ELF-1 (cell line): ENCODE measurements around the gene ESRRA.

Experiments
- DNase-seq: peaks from one replicate; pipeline ENCODE4 v3.0.0-alpha.2; 2016; ENCODE audit warnings: low read depth, low spot score

ESRRA gene

GRCh38 chr11:64349404-64349803 lies 44.1 kb downstream of the ESRRA start:
- DNase-seq, result no peak

GRCh38 chr11:64351136-64351631 lies 45.9 kb downstream of the ESRRA start:
- no peak for DNase-seq

GRCh38 chr11:64352099-64352994 lies 47.0 kb downstream of the ESRRA start:
- no peak for DNase-seq

- DNase-seq, result no peak
Measured at GRCh38 chr11:64352995-64353714, 47.8 kb downstream of the ESRRA start.

GRCh38 chr11:64353715-64354506 lies 48.6 kb downstream of the ESRRA start:
- no peak for DNase-seq

GRCh38 chr11:64355078-64355940 lies 50.0 kb downstream of the ESRRA start:
- peak; percentile 86 for DNase-seq

GRCh38 chr11:64356498-64357411 lies 51.4 kb downstream of the ESRRA start:
- DNase-seq, result peak; percentile 92

- no peak for DNase-seq
Measured at GRCh38 chr11:64357446-64357845, 52.1 kb downstream of the ESRRA start.

GRCh38 chr11:64357904-64358535 lies 52.7 kb downstream of the ESRRA start:
- DNase-seq, result no peak

GRCh38 chr11:64358536-64358906 lies 53.2 kb downstream of the ESRRA start:
- no peak for DNase-seq

GRCh38 chr11:64358907-64359711 lies 53.8 kb downstream of the ESRRA start, which contains the start of gene RPS6KA4:
RPS6KA4 (plus strand) TSS chr11:64359162; CDS start chr11:64359236, 74 bp downstream.
- DNase-seq, result peak; percentile 79

GRCh38 chr11:64359712-64360445 lies 54.6 kb downstream of the ESRRA start:
- no peak for DNase-seq

GRCh38 chr11:64360448-64360921 lies 55.2 kb downstream of the ESRRA start:
- no peak for DNase-seq

GRCh38 chr11:64361659-64362058 lies 56.3 kb downstream of the ESRRA start:
- DNase-seq, result no peak

GRCh38 chr11:64362339-64362738 lies 57.0 kb downstream of the ESRRA start:
- DNase-seq, result no peak

- DNase-seq, result no peak
Measured at GRCh38 chr11:64364435-64364834, 59.1 kb downstream of the ESRRA start.

- DNase-seq, result no peak
Measured at GRCh38 chr11:64364911-64365310, 59.6 kb downstream of the ESRRA start.
